Lung (tissue), 12 donors: ENCODE data around the gene ASTN2. TPM values are rescaled to one million over a fixed set of nuclear protein-coding genes. Genes with fewer than 3 reads are reported as not detected.

Source experiments
- ATAC-seq: fragments of 200-7000 bp; cut with Tn5 transposase; one replicate; pipeline ENCODE4 v1.9.1; 2020; ENCODE audit warnings: moderate number of reproducible peaks; ENCODE audit not compliant: insufficient read depth, low FRiP score
- DNase-seq, 3 donors: peaks; one replicate each; pipeline ENCODE4 v3.0.0-alpha.2; 2013 to 2017
- H3K27ac ChIP-seq, 2 donors: one replicate each; pipeline ENCODE4 v1.5.1; 2013; ENCODE audit warnings: mild to moderate bottlenecking in 2 of 2, moderate library complexity in 2 of 2, control low read depth in 1 of 2, inconsistent platforms in 1 of 2, low read depth in 1 of 2, low read length in 1 of 2
- H3K27me3 ChIP-seq, 3 donors: one replicate each; pipeline ENCODE4 v1.5.1; 2013; ENCODE audit warnings: low read length in 2 of 3; ENCODE audit not compliant: control insufficient read depth in 3 of 3, insufficient read depth in 3 of 3
- H3K36me3 ChIP-seq, 4 donors: one replicate each; pipeline ENCODE4 v1.5.1; 2013; ENCODE audit warnings: low read length in 4 of 4, mild to moderate bottlenecking in 1 of 4, moderate library complexity in 1 of 4; ENCODE audit not compliant: control insufficient read depth in 4 of 4, insufficient read depth in 4 of 4
- H3K4me1 ChIP-seq, 5 donors: one replicate each; pipeline ENCODE4 v1.5.1; 2013; ENCODE audit warnings: low read length in 5 of 5, mild to moderate bottlenecking in 2 of 5, moderate library complexity in 1 of 5; ENCODE audit not compliant: control insufficient read depth in 5 of 5, insufficient read depth in 5 of 5
- H3K4me3 ChIP-seq: one replicate; pipeline ENCODE4 v1.5.1; 2013; ENCODE audit warnings: mild to moderate bottlenecking, control low read depth, moderate library complexity
- H3K9ac ChIP-seq, 2 donors: one replicate each; pipeline ENCODE4 v1.5.1; 2013; ENCODE audit warnings: low read length in 2 of 2, control low read depth in 1 of 2; ENCODE audit not compliant: insufficient read depth in 1 of 2
- H3K9me3 ChIP-seq, 4 donors: one replicate each; pipeline ENCODE4 v1.5.1; 2013; ENCODE audit warnings: low read length in 3 of 4, mild to moderate bottlenecking in 1 of 4, moderate library complexity in 1 of 4; ENCODE audit not compliant: control insufficient read depth in 4 of 4, insufficient read depth in 3 of 4
- WGBS, 2 donors: extraction: QIAGEN DNeasy Blood & Tissue Kit; methylation state at CpG; one replicate each; pipeline ENCODE4 v1.1.7; 2013; 5-methylcytosine and 5-hydroxymethylcytosine counted together
- polyA plus RNA-seq, 2 donors: library from polyadenylated mRNA; stranded (reverse); fragments of 200-250 nt; gene quantifications; one replicate each; pipeline ENCODE4 v1.2.1, GENCODE V29; 2013
- total RNA-seq, 2 donors: library from RNA; depleted of rRNA in 1 of 2; stranded (reverse); fragments of >200 nt in 1 of 2; gene quantifications; one replicate each; pipeline ENCODE4 v1.2.1, GENCODE V29; 2014 to 2021
- TF ChIP-seq, protein P1 (sequence below): IDR thresholded peaks from 2 replicates; pipeline ENCODE4 v1.5.1; 2012; ENCODE audit warnings: mild to moderate bottlenecking; ENCODE audit errors: control extremely low read depth, extremely low read depth
- donor health status: control.
- donor health status: control.
- donor health status: Bipolar disorder and iron deficiency.
- donor health status: healthy.
- donor health status: DM: yes; HTN: yes; CAD: no.

Gene ASTN2
- total and polyA plus RNA-seq, 4 donors: 1.4 to 7.0 (median 3.3) TPM

DNA sequence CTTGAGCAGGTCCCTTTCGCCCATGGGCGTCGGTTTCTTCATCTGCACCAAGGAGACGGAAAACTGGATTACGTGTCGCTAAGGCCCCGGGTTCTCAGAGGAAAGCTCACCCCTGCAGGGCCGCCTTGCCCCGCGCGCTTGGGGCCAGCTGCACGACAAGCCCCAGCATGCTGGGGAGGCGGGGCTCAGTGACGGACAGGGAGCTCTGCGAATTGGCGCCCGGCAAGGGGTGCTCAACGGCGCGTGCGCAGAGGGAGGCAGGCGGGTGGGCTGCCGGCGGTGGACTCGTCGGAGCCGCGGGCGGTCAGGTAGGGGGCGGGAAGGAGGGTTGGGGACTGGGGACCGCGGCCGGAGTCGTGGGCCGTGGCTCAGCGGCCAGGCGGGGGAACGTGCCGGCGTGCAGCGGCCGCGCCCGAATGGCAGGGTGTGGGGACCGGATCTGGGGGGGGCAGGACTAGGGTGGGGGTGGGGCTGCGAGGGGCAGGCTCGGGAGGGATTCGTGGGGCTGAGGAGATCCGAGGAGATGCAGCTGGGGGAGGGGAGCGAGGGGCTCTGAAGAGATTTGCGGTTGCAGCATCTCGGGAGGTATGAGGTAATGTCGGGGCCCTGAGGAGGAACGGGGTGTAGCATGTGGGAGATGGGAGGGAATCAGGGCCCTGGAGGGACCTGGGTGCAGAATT, 727.6 kb downstream of the ASTN2 start, which contains the start of gene TRIM32:
TRIM32 (plus strand) TSS at position 232 of the 680 bp plus-strand sequence. CDS start 10,438 bp downstream, outside the sequence.
- Histone ChIP-seq H3K4me3 (peak within 1 kb of the TSS; percentile 66), H3K9me3 (no peaks in the 10 kb centered on the region), H3K4me1 (peaks cover 8 to 31% (median 16%) of the 10 kb centered on the region in 5 donors), H3K27ac (peak within 1 kb of the TSS; percentile 65 to 73), H3K36me3 (no peaks in the 10 kb centered on the region), H3K27me3 (no peaks in the 10 kb centered on the region), H3K9ac (peak within 1 kb of the TSS; percentile 65 to 93)
- peak; percentile 95 for DNase-seq
- peak; percentile 98 for ATAC-seq
- TF ChIP-seq, protein P1, sequence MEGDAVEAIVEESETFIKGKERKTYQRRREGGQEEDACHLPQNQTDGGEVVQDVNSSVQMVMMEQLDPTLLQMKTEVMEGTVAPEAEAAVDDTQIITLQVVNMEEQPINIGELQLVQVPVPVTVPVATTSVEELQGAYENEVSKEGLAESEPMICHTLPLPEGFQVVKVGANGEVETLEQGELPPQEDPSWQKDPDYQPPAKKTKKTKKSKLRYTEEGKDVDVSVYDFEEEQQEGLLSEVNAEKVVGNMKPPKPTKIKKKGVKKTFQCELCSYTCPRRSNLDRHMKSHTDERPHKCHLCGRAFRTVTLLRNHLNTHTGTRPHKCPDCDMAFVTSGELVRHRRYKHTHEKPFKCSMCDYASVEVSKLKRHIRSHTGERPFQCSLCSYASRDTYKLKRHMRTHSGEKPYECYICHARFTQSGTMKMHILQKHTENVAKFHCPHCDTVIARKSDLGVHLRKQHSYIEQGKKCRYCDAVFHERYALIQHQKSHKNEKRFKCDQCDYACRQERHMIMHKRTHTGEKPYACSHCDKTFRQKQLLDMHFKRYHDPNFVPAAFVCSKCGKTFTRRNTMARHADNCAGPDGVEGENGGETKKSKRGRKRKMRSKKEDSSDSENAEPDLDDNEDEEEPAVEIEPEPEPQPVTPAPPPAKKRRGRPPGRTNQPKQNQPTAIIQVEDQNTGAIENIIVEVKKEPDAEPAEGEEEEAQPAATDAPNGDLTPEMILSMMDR: no peak
- WGBS, 2 donors: 1% methylated on average over 53 to 54 of the region's 54 CpGs

DNA sequence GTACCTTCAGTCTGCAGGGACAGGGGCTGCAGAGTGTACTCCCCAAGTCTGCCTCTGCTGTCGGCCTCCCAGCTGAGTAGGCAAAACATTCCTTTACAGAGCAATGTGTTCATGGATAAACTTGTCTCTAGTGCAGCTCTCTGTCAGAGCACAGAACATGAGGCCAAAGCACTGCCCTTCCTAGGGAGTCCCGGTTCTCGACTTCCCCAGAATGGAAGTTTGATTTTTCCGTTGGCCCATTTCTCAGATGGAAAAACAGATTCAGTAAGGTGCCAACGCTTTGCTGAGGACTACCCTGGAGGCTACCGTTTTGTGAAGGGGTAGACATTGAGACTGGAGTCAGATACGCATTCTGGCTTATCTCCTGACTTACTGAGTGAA, 728.2 kb downstream of the ASTN2 start:
- TF ChIP-seq, protein P1: no peak
- Histone ChIP-seq H3K27ac (peak overlapping the region in 1 of 2 donors; percentile 65), H3K36me3 (no peaks in the 10 kb centered on the region), H3K9ac (peak overlapping the region in 1 of 2 donors; percentile 93), H3K27me3 (no peaks in the 10 kb centered on the region), H3K9me3 (no peaks in the 10 kb centered on the region), H3K4me3 (peak overlapping the region; percentile 66), H3K4me1 (peaks cover 8 to 31% (median 16%) of the 10 kb centered on the region in 5 donors)
- DNase-seq (no peak), ATAC-seq (peak; percentile 13)
- 17 to 26% methylated on average over 7 of the region's 7 CpGs for WGBS, 2 donors

DNA sequence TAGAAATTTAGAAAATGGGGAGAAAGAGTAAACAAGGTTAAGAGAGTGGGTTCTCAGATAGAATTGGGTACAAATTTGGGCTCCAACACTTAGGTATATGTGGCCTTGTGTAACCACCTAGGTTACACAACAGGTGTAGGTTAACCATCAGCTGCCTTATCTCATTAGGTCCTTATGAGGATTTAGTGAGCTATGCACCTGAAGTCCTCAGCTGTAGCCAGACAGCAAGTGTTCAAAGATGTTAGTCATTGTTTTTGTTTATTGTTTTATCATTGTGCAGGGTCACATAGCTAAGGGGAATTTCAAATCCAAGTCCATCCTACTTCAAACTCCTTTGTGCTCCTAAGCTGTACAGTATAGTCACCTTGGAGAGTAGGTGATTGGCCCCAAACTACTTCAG, 728.7 kb downstream of the ASTN2 start:
- Histone ChIP-seq H3K9ac (peak overlapping the region in 1 of 2 donors; percentile 93), H3K4me3 (no peak overlapping the region), H3K27ac (no peak overlapping the region), H3K4me1 (peaks cover 8 to 31% (median 16%) of the 10 kb centered on the region in 5 donors), H3K9me3 (no peaks in the 10 kb centered on the region), H3K27me3 (no peaks in the 10 kb centered on the region), H3K36me3 (no peaks in the 10 kb centered on the region)
- TF ChIP-seq, protein P1: no peak
- DNase-seq (no peak), ATAC-seq (no peak)

DNA sequence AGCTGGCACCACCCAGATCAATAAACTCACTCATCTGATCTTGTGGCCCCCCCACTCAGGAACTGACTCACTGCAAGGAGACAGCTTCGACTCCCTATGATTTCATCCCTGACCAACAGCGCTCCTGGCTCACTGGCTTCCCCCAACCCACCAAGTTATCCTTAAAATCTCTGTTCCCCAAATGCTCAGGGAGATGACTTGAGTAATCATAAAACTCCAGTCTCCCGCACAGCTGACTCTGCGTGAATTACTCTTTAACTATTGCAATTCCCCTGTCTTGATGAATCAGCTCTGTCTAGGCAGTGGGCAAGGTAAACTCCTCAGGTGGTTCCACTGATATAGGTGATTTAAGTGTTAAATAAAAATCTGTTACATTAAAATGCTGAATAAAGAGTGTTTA, 729.7 kb downstream of the ASTN2 start:
- H3K9me3 ChIP-seq: no peaks in the 10 kb centered on the region
- TF ChIP-seq, protein P1: no peak

More for the DNA sequence above, 729.7 kb downstream of the ASTN2 start:
- ATAC-seq (no peak), DNase-seq (no peak)
- H3K4me3 ChIP-seq: no peak overlapping the region
- H3K9ac ChIP-seq: peak overlapping the region in 1 of 2 donors; percentile 26
- H3K36me3 ChIP-seq: no peaks in the 10 kb centered on the region
- H3K4me1 ChIP-seq: peaks cover 8 to 31% (median 13%) of the 10 kb centered on the region in 5 donors
- no peak overlapping the region for H3K27ac ChIP-seq
- WGBS, 2 donors: 76 to 80% methylated on average over 4 of the region's 4 CpGs
- no peaks in the 10 kb centered on the region for H3K27me3 ChIP-seq
